ENCODE results near the gene CTCF. TPM values are rescaled to one million over a fixed set of nuclear protein-coding genes. Genes with fewer than 3 reads are reported as not detected.

CTCF gene
- total and polyA plus RNA-seq, 7 experiments from 2014 or later, result 49.8 to 78.6 (median 59.8) TPM

GRCh38 chr16:67649494-67649931, 87.2 kb downstream of the CTCF start:
- Histone ChIP-seq H3K27me3 (ENCODE audit: control insufficient read depth in 2 of 2, insufficient read depth in 2 of 2, low read length in 2 of 2) (no peaks in the 10 kb centered on the region), H3K36me3 (ENCODE audit: control insufficient read depth in 2 of 3, insufficient read depth in 3 of 3, low read length in 3 of 3) (peaks cover 0 to 73% (median 39%) of the 10 kb centered on the region in 3 experiments), H3K9me3 (ENCODE audit: control insufficient read depth in 2 of 3, low read length in 3 of 3) (no peaks in the 10 kb centered on the region), H3K27ac (ENCODE audit: low read depth, low read length) (peak overlapping the region; percentile 23), H3K4me1 (ENCODE audit: control insufficient read depth in 2 of 2, insufficient read depth in 2 of 2, low read length in 2 of 2) (peaks cover 9 to 15% of the 10 kb centered on the region in 2 donors), H3K4me3 (ENCODE audit: low read length) (no peak overlapping the region)
- DNase-seq (no peak), ATAC-seq (no peak)
- Mint-ChIP-seq H3K27me3 (no peaks in the 10 kb centered on the region), H3K9me3 (no peaks in the 10 kb centered on the region), H3K4me3 (no peak overlapping the region), H3K4me1 (peaks cover 6 to 28% (median 17%) of the 10 kb centered on the region in 7 donors), H3K36me3 (peaks cover 8 to 22% (median 15%) of the 10 kb centered on the region in 5 donors), H3K27ac (peak overlapping the region in 1 of 9 donors; percentile 86)
- intact Hi-C loops (cut with micrococcal nuclease), result no loop called here
- POLR2A ChIA-PET, result interaction anchor here (8.9 kb wide), 1 partner anchor 9 kb away, joined by 84 read pairs; the partner anchor contains the start of genes ACD and PARD6A
- CTCF ChIA-PET, result interaction anchor here (0.7 to 1.8 kb wide), 3 partner anchors 55 to 128 kb away, joined by 3 to 8 read pairs (median 4); no protein-coding TSS in a partner anchor

DNA sequence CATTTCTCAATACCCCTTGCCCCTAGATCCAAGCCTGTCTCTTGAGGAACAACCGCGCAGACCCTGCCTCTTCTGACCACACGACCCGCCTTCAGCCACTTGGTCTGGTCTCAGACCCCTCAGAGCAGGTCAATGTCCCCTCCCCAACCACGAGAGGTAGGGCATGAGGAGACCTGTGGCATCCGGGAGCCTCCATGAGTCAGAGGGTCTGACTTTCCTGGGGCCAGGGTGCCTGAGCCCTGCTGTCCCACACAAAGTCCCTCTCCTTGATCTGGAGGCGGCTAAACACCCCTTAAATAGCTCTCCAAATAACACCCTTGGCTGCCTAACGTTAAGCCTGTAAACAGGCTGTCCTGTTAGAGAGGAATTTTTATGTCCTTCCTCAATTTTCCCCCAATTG, 87.7 kb downstream of the CTCF start:
- CTCF ChIA-PET, result interaction anchor here (1.8 kb wide), 1 partner anchor 129 kb away, joined by 8 read pairs; no protein-coding TSS in a partner anchor
- Mint-ChIP-seq H3K9me3 (no peaks in the 10 kb centered on the region), H3K27me3 (no peaks in the 10 kb centered on the region), H3K27ac (peak overlapping the region in 8 of 9 donors; percentile 46 to 92 (median 77)), H3K4me3 (peak overlapping the region in 2 of 10 donors; percentile 23 to 64), H3K4me1 (peaks cover 6 to 27% (median 16%) of the 10 kb centered on the region in 7 donors), H3K36me3 (peaks cover 8 to 22% (median 15%) of the 10 kb centered on the region in 5 donors)
- POLR2A ChIA-PET, result interaction anchor here (1.4 to 8.9 kb wide), 2 partner anchors 8 to 88 kb away, joined by 3 to 84 read pairs; partner anchors contain the start of genes ACD, CTCF and PARD6A
- Histone ChIP-seq H3K27ac (ENCODE audit: low read depth, low read length) (peak overlapping the region; percentile 11), H3K4me3 (ENCODE audit: low read length) (no peak overlapping the region), H3K27me3 (ENCODE audit: control insufficient read depth in 2 of 2, insufficient read depth in 2 of 2, low read length in 2 of 2) (no peaks in the 10 kb centered on the region), H3K36me3 (ENCODE audit: control insufficient read depth in 2 of 3, insufficient read depth in 3 of 3, low read length in 3 of 3) (peaks cover 0 to 78% (median 42%) of the 10 kb centered on the region in 3 experiments), H3K9me3 (ENCODE audit: control insufficient read depth in 2 of 3, low read length in 3 of 3) (no peaks in the 10 kb centered on the region), H3K4me1 (ENCODE audit: control insufficient read depth in 2 of 2, insufficient read depth in 2 of 2, low read length in 2 of 2) (peaks cover 9 to 15% of the 10 kb centered on the region in 2 donors)
- no peak for ATAC-seq
- DNase-seq, result no peak
- intact Hi-C loops (cut with micrococcal nuclease), result no loop called here

DNA sequence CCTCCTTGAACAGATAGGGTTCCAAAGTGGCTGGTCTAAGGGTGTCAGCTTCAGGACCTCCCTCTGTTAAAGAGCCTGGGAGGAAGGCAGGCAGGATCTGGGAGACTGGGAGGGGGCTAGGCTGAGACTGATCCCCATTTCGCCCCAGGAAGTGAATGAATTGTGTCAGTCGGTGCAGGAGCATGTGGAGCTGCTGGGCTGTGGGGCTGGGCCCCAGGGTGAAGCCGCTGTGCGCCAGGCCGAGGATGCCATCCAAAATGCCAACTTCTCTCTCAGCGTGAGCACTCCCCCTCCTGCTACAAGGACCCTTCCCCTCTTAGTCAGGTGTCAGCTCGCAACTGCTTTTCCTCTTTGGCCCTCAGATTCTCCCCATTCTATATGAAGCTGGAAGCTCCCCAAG, 88.7 kb downstream of the CTCF start:
- H3K4me3 ChIP-seq (ENCODE audit: low read length), result no peak overlapping the region
- POLR2A ChIA-PET, result interaction anchor here (1.3 to 8.9 kb wide), 4 partner anchors 7 to 96 kb away, joined by 3 to 84 read pairs (median 5); partner anchors contain the start of genes ACD, CTCF and PARD6A
- no peak for DNase-seq
- Mint-ChIP-seq H3K4me1 (peaks cover 8 to 23% (median 18%) of the 10 kb centered on the region in 7 donors), H3K27me3 (no peaks in the 10 kb centered on the region), H3K27ac (peak overlapping the region in 8 of 9 donors; percentile 21 to 86 (median 74)), H3K9me3 (no peaks in the 10 kb centered on the region), H3K36me3 (peaks cover 8 to 26% (median 21%) of the 10 kb centered on the region in 5 donors), H3K4me3 (peak overlapping the region in 1 of 10 donors; percentile 59)
- no peak for ATAC-seq
- CTCF ChIA-PET, result interaction anchor here (1.5 kb wide), 1 partner anchor 89 kb away, joined by 3 read pairs; no protein-coding TSS in a partner anchor
- no peaks in the 10 kb centered on the region for H3K27me3 ChIP-seq (ENCODE audit: control insufficient read depth in 2 of 2, insufficient read depth in 2 of 2, low read length in 2 of 2)
- peaks cover 0 to 88% (median 41%) of the 10 kb centered on the region in 3 experiments for H3K36me3 ChIP-seq (ENCODE audit: control insufficient read depth in 2 of 3, insufficient read depth in 3 of 3, low read length in 3 of 3)
- peaks cover 0 to 7% of the 10 kb centered on the region in 2 donors for H3K4me1 ChIP-seq (ENCODE audit: control insufficient read depth in 2 of 2, insufficient read depth in 2 of 2, low read length in 2 of 2)
- H3K9me3 ChIP-seq (ENCODE audit: control insufficient read depth in 2 of 3, low read length in 3 of 3), result no peaks in the 10 kb centered on the region
- H3K27ac ChIP-seq (ENCODE audit: low read depth, low read length), result no peak overlapping the region
- intact Hi-C loops (cut with micrococcal nuclease), result no loop called here

- peak overlapping the region in 6 of 9 donors; percentile 19 to 76 (median 42) for H3K27ac Mint-ChIP-seq
- H3K4me1 ChIP-seq (ENCODE audit: control insufficient read depth in 2 of 2, insufficient read depth in 2 of 2, low read length in 2 of 2), result no peaks in the 10 kb centered on the region
Observed at GRCh38 chr16:67651847-67652246, 89.5 kb downstream of the CTCF start.

GRCh38 chr16:67652578-67653127, 90.3 kb downstream of the CTCF start:
- Mint-ChIP-seq H3K27ac (no peak overlapping the region), H3K9me3 (no peaks in the 10 kb centered on the region), H3K36me3 (peaks cover 8 to 26% (median 21%) of the 10 kb centered on the region in 5 donors), H3K4me3 (no peak overlapping the region), H3K4me1 (peaks cover 5 to 18% (median 15%) of the 10 kb centered on the region in 7 donors), H3K27me3 (no peaks in the 10 kb centered on the region)
- Histone ChIP-seq H3K27ac (ENCODE audit: low read depth, low read length) (peak overlapping the region; percentile 7), H3K27me3 (ENCODE audit: control insufficient read depth in 2 of 2, insufficient read depth in 2 of 2, low read length in 2 of 2) (no peaks in the 10 kb centered on the region), H3K9me3 (ENCODE audit: control insufficient read depth in 2 of 3, low read length in 3 of 3) (no peaks in the 10 kb centered on the region), H3K4me1 (ENCODE audit: control insufficient read depth in 2 of 2, insufficient read depth in 2 of 2, low read length in 2 of 2) (no peaks in the 10 kb centered on the region), H3K4me3 (ENCODE audit: low read length) (no peak overlapping the region), H3K36me3 (ENCODE audit: control insufficient read depth in 2 of 3, insufficient read depth in 3 of 3, low read length in 3 of 3) (peaks cover 0 to 89% (median 36%) of the 10 kb centered on the region in 3 experiments)
- ChIA-PET CTCF (interaction anchor here (1.5 kb wide), 1 partner anchor 91 kb away, joined by 3 read pairs; no protein-coding TSS in a partner anchor), POLR2A (interaction anchor here (1.8 kb wide), 1 partner anchor 8 kb away, joined by 6 read pairs; the partner anchor contains the start of genes ACD and PARD6A)
- no peak for DNase-seq
- intact Hi-C loops (cut with micrococcal nuclease), result no loop called here
- ATAC-seq, result peak; percentile 28

More at GRCh38 chr16:67651847-67652246, 89.5 kb downstream of the CTCF start:
- H3K9me3 Mint-ChIP-seq, result no peaks in the 10 kb centered on the region
- H3K4me3 ChIP-seq (ENCODE audit: low read length), result no peak overlapping the region
- no peaks in the 10 kb centered on the region for H3K9me3 ChIP-seq (ENCODE audit: control insufficient read depth in 2 of 3, low read length in 3 of 3)
- H3K4me3 Mint-ChIP-seq, result no peak overlapping the region
- peak overlapping the region; percentile 7 for H3K27ac ChIP-seq (ENCODE audit: low read depth, low read length)
- H3K36me3 ChIP-seq (ENCODE audit: control insufficient read depth in 2 of 3, insufficient read depth in 3 of 3, low read length in 3 of 3), result peaks cover 0 to 88% (median 36%) of the 10 kb centered on the region in 3 experiments
- CTCF ChIA-PET, result interaction anchor here (1.5 kb wide), 1 partner anchor 90 kb away, joined by 3 read pairs; no protein-coding TSS in a partner anchor
- no peaks in the 10 kb centered on the region for H3K27me3 ChIP-seq (ENCODE audit: control insufficient read depth in 2 of 2, insufficient read depth in 2 of 2, low read length in 2 of 2)
- POLR2A ChIA-PET, result interaction anchor here (1.4 to 1.8 kb wide), 2 partner anchors 9 to 90 kb away, joined by 3 to 6 read pairs; partner anchors contain the start of genes ACD, CTCF and PARD6A
- ATAC-seq (no peak), DNase-seq (no peak)
- H3K36me3 Mint-ChIP-seq, result peaks cover 8 to 26% (median 21%) of the 10 kb centered on the region in 5 donors
- no peaks in the 10 kb centered on the region for H3K27me3 Mint-ChIP-seq
- intact Hi-C loops (cut with micrococcal nuclease), result no loop called here
- peaks cover 5 to 18% (median 16%) of the 10 kb centered on the region in 7 donors for H3K4me1 Mint-ChIP-seq

DNA sequence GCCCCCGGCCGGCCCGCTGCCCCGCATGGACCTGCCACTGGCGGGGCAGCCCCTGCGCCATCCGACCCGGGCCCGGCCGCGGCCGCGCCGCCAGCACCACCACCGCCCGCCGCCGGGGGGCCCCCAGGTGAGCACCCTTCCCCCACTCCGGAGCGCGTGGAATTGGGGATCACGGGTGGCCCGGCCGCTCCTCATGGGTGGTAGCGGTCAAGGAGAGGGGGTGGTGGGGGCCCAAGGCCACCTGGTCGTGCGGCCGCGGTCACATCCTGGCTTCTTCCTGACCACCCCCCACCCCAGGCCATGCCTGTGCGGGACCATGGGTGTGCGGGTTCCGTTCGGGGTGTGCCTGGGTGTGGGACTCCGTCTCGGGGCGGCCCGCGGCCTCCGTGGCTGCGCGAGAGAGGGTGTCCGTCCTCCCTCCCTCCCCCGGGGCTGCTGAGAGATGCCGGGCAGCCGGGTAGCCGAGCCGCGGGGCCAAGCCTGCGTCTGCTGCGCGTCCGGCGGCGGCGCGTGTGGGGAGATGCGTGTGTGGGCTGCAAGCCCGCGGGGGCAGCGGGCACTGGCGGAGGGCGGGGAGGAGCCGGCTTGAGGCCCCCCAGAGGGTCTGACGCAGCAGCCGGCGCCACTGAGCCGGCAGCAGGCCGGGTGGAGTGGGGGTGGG, 90.9 kb downstream of the CTCF start:
- peaks cover 9 to 19% (median 17%) of the 10 kb centered on the region in 7 donors for H3K4me1 Mint-ChIP-seq
- Histone ChIP-seq H3K4me1 (ENCODE audit: control insufficient read depth in 2 of 2, insufficient read depth in 2 of 2, low read length in 2 of 2) (no peaks in the 10 kb centered on the region), H3K27me3 (ENCODE audit: control insufficient read depth in 2 of 2, insufficient read depth in 2 of 2, low read length in 2 of 2) (no peaks in the 10 kb centered on the region), H3K4me3 (ENCODE audit: low read length) (no peak overlapping the region), H3K27ac (ENCODE audit: low read depth, low read length) (no peak overlapping the region), H3K9me3 (ENCODE audit: control insufficient read depth in 2 of 3, low read length in 3 of 3) (no peaks in the 10 kb centered on the region), H3K36me3 (ENCODE audit: control insufficient read depth in 2 of 3, insufficient read depth in 3 of 3, low read length in 3 of 3) (peaks cover 0 to 92% (median 36%) of the 10 kb centered on the region in 3 experiments)
- peak overlapping the region in 1 of 9 donors; percentile 80 for H3K27ac Mint-ChIP-seq
- H3K27me3 Mint-ChIP-seq, result no peaks in the 10 kb centered on the region
- H3K36me3 Mint-ChIP-seq, result peaks cover 8 to 26% (median 21%) of the 10 kb centered on the region in 5 donors
- H3K9me3 Mint-ChIP-seq, result no peaks in the 10 kb centered on the region
- no peak overlapping the region for H3K4me3 Mint-ChIP-seq
- CTCF ChIA-PET, result no interaction called here
- intact Hi-C loops (cut with micrococcal nuclease), result no loop called here
- POLR2A ChIA-PET, result no interaction called here
- no peak for DNase-seq
- ATAC-seq, result no peak

All from naive thymus-derived CD4-positive, alpha-beta T cell (primary cell).